ENCODE data around the gene ADGRB2.
A peak's percentile ranks its signal among the peaks of the same experiment; 100 is the strongest.

Gene ADGRB2

DNA sequence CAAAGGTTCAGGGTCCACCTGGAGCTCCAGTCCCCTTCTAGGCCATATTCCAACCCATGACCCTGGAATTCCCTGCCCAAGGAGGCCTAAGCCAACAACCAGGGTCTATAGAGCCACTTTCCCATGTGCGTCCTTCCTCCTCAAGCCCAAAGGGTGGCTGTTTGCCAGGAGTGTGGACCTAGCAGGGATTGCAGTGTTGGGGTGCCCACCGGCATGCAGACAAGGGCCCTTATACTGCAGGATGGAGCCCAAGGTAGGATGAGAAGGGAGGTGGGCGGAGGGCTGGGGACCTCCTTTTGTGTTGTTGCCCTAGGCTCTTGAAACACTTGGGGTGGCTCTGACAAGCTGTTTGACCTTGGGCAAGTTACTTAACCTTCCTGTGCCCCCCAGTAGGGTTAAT lies 19.7 kb upstream of the ADGRB2 start:
- DNase-seq = no peak

DNA sequence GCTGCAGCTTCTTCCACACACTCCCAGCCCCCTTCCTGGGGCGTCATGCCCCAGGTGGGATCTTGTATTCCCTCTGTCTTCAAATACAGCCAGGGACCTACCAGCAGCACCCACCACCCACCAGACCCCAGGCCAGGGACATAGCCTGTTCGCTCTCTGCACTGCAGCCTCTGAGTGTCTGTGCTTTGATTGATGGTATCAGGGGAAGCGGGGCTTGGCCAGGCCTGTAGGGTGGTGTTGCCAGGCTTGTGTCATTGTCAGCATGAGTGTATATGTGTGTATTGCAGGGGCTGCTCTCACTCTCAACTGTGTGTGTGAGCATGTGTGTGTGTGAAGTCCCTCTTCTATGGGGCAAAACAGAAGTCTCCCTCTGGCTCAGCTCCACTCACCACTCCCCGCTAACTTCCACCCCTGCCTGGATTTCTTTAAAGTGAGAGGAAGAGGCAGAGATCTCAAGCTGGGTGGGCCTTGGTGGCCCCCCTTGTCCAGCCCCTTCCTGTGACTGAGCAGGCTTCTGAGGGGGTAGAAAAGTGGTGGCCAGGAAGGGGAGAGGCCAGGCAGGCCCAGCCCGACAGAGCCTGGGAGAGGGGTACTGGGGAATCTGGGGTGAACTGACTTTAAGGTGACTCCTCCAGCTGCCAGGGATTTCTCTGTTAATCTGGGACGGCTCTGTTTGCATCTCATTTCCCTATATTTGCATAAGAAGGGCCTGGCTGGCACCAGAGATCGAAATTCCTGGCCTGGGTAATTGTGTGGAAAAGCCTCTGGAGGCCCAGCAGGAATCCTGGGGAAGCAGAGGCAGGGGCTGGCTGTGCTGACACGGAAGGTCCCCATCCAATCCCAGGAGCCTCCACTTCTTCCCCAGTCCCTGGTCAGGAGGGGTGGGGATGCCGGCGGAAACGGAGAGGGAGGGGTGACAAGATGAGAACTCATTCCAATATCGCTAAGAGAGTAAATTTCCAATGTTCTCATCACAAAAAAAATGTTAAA lies 18.6 kb upstream of the ADGRB2 start:
- DNase-seq = no peak

GRCh38 chr1:31781756-31782371 lies 17.7 kb upstream of the ADGRB2 start:
- peak in 18 of 56 donors; percentile 16 to 60 (median 40) for DNase-seq

GRCh38 chr1:31781138-31781755 lies 17.1 kb upstream of the ADGRB2 start:
- peak in 1 of 56 donors; percentile 42 for DNase-seq

- DNase-seq = no peak
Measured at GRCh38 chr1:31780632-31781031, 16.5 kb upstream of the ADGRB2 start.

DNA sequence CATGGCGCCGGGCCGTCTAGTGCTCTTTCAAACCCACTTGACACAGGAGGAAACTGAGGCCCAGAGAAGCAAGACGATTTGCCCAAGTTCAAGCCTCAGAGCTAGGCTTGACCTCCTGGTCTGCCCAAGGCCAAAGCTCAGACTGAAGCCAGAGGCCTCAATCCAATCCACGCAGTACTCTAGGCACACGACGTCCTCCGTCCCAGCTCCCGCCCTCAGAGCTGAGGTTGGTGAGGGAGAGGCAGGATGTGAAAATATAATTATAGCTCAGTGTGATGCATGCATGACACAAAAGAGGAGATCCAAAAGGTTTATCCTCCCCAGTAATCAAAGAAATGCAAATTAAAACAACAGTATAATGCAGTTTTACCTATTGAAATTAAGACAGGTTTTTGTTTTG lies 15.5 kb upstream of the ADGRB2 start:
- no peak for DNase-seq

DNA sequence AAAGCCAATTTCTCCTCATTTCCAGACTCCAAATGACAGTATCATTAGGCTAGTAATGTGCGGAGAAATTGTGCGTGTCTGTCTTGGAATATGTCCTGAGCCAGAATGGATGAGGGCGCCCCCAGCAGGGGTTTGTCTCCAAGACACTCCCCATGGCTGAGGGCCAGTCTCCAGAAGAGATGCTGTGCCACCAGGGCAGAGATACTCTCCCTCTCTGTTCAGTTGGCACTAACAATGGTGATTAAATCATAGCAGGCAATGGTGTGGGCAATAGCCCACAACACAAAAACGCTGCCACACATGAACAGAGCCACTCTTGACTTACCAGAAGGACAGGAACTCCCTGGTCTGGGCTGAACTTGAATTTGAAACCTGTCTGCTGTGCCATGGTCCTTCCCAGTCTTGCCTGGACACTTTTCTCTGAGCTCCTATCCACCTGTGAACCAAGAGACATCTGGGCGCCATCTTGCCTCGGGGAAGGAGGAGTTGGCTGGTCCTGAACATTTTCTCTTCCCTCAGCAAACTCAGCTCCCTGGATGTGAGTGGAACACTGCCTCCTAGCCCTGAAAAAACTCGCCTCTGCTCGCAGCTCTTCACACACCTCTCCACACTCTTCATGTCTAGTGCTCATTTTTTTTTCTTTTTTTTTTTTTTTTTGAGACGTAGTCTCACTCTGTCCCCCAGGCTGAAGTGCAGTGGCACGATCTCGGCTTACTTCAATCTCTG lies 14.8 kb upstream of the ADGRB2 start:
- no peak for DNase-seq

DNA sequence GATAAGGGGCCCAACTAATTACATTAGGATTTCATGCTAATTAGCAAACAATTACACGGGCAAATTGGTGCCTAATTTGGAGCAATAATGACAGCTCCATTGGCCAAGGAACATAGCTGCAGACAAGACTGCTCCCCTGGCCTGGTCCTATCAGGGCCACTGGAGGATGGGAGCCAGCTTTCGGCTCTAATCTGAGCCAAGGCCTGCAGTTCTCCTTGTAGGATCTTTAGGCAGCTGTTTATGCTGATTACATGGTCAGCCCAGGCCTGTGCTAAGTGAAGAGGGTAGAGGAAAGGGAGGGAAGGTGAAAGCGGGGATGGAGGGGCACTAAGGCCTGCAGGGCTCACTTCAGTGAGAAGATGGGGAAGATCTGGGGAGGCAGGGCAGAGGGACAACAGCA lies 12.4 kb upstream of the ADGRB2 start:
- DNase-seq = no peak

DNA sequence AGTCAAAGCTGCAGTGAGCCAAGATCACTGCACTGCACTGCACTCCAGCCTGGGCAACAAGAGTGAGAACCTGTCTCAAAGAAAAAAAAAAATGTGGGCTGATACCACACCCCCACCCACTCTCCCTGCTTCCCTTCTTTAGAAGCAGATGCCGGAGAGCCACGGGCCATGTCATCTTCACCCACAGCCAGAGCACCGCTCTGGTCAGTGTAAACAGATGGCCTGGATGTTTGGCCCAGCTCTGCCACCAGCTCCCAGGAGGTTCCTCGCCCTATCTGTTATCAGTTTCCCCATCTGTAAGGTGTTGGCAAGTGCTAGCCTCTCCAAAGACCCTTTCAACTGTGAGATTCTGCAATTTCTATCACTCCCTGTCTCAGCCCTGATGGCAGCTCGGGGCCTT lies 11.9 kb upstream of the ADGRB2 start:
- DNase-seq = no peak

GRCh38 chr1:31775210-31775999 lies 11.3 kb upstream of the ADGRB2 start:
- no peak for DNase-seq

GRCh38 chr1:31774495-31774894 lies 10.4 kb upstream of the ADGRB2 start:
- DNase-seq = no peak

DNA sequence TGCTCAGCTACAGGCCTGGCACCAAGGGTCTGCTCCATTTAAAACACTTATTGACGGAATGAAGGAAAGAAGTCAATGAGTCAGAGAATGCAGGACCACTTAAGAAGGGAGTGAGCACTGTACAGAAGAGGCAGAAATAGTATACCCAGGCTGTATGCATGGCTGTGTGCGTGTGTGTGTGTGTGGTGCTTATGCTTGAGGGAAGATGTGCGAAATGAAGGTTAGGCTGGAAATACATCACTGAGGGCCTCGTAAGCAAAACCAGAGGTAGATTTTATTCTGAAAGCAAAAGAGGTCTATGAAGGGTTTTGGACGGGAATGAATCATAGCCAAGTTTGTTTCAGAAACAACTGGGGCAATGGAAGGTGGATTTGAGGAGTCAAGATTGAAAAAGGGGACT lies 9.7 kb upstream of the ADGRB2 start:
- no peak for DNase-seq

DNA sequence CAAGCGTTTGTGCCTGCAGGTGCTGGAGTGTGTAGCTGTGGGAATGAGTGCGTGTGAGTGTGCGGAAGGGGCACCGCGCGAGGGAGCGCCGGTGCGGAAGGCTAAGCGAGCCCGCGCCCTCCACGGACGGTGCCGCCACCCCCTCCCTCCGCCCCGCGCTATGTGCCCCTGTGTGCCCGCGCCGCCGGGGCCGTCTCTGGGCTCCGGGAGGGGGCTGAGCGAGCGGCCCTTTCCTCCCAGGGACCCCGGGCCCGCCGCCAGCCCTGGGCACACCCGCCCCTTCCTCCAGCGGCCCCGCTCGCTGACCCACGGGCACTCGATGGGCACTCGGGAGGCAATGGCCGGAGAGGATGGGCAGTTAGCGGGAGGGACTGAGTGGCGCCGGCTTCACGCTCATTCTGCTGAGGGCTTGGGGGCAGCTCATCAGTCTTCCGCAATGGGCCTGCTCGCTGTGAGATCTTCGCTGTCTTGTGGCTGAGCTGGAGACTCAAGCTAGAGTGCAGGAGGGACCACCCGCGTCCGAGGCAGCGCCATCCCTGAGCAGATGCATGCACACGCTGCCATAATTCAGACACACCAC lies 8.6 kb upstream of the ADGRB2 start:
- no peak for DNase-seq

DNA sequence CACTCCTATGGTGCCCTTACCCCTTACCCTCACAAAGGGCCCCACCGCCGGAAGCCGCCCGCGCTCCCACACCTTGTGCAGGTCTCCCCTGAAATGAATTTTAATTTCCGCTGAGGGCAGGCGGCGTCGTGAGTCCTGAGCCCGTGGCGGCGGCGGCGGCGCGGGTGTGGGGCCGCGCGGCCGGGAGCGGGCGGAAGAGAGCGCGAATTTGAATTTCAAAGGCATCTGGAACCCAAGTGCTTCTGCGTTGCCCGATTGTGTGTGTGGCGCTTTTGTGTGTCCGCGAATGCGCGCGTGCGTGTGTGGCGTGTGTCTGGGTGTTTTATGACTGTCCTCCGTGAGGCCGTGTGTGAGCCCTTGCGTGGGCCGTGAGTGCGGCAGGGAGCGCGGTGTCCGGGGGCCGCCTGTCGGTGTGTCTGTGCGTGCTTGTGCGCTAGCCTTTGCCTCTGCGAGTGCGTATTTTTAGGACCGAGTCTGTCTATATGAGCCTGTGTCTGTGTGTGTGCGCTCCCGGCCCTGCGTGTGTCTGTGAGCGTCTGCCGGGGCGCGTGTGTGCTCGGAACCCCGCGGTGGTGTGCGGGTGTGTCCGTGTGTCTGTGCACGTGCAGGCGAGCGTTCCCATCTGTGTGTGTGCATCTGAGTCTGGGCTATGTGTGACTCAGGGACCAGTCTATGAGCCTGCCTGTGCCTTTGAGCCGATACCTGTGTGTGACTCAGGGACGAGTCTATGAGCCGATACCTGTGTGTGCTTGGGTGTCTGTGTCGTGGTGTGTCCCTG lies 7.9 kb upstream of the ADGRB2 start:
- DNase-seq = peak in 3 of 56 donors; percentile 21 to 34 (median 33)

- DNase-seq = peak in 10 of 56 donors; percentile 15 to 62 (median 32)
Measured at GRCh38 chr1:31769720-31770390, 5.7 kb upstream of the ADGRB2 start.

- no peak for DNase-seq
Measured at GRCh38 chr1:31768939-31769704, 5.0 kb upstream of the ADGRB2 start.

GRCh38 chr1:31768407-31768907 lies 4.3 kb upstream of the ADGRB2 start:
- no peak for DNase-seq

- DNase-seq = no peak
Measured at GRCh38 chr1:31767225-31767624, 3.1 kb upstream of the ADGRB2 start.
